Suprapubic skin (tissue), 3 donors: ENCODE measurements around the gene MECR.

Source experiments
- CTCF ChIP-seq, 2 donors: fragments of 200-600 bp in 1 of 2; fragments of 450-650 bp in 1 of 2; sonication (generic) in 1 of 2; IDR thresholded peaks; one replicate each; pipeline ENCODE4 v1.5.1; 2016 to 2019; ENCODE audit warnings: antibody characterized with exemption in 2 of 2, mild to moderate bottlenecking in 1 of 2, moderate library complexity in 1 of 2
- EP300 ChIP-seq: sonication (generic); formaldehyde crosslinking; IDR thresholded peaks from one replicate; pipeline ENCODE4 v1.6.1; 2017; ENCODE audit warnings: antibody characterized with exemption
- POLR2A ChIP-seq, 2 donors: fragments of 450-650 bp; IDR thresholded peaks; one replicate each; pipeline ENCODE4 v1.6.1; 2017; ENCODE audit warnings: antibody characterized with exemption in 2 of 2, mild to moderate bottlenecking in 2 of 2, moderate library complexity in 2 of 2

GRCh38 chr1:29196863-29197589, 33.7 kb downstream of the MECR start:
- TF ChIP-seq CTCF (IDR thresholded peaks at IDR 0.05) (no peak), EP300 (no peak), POLR2A (IDR thresholded peaks at IDR 0.05) (no peak)
